GM12865 (cell line): ENCODE data around the gene TRIM45.
"Not testable (repeated sequence)": the region's sequence is repeated elsewhere in the genome, so short reads cannot be mapped to it uniquely, and the experiment has no call there.

Experiments
- DNase-seq: peaks from one replicate; pipeline ENCODE4 v3.0.0; 2010; ENCODE audit warnings: low read depth
- H3K4me3 ChIP-seq: 2 replicates; pipeline ENCODE4 v1.5.1; 2011; ENCODE audit warnings: mild to moderate bottlenecking, low read depth, low read length, control low read depth
- TF ChIP-seq, protein P1 (sequence below): IDR thresholded peaks from 2 replicates; pipeline ENCODE4 v1.5.1; 2011; ENCODE audit warnings: low read length, control low read depth, low read depth, inconsistent platforms; ENCODE audit not compliant: insufficient read depth; ENCODE audit errors: missing control alignments

The TRIM45 gene

GRCh38 chr1:117122330-117123025 is 929 bp upstream of the TRIM45 start:
- TF ChIP-seq, protein P1, sequence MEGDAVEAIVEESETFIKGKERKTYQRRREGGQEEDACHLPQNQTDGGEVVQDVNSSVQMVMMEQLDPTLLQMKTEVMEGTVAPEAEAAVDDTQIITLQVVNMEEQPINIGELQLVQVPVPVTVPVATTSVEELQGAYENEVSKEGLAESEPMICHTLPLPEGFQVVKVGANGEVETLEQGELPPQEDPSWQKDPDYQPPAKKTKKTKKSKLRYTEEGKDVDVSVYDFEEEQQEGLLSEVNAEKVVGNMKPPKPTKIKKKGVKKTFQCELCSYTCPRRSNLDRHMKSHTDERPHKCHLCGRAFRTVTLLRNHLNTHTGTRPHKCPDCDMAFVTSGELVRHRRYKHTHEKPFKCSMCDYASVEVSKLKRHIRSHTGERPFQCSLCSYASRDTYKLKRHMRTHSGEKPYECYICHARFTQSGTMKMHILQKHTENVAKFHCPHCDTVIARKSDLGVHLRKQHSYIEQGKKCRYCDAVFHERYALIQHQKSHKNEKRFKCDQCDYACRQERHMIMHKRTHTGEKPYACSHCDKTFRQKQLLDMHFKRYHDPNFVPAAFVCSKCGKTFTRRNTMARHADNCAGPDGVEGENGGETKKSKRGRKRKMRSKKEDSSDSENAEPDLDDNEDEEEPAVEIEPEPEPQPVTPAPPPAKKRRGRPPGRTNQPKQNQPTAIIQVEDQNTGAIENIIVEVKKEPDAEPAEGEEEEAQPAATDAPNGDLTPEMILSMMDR, result no peak
- H3K4me3 ChIP-seq, result peak overlapping the region; percentile 68
- no peak for DNase-seq

DNA sequence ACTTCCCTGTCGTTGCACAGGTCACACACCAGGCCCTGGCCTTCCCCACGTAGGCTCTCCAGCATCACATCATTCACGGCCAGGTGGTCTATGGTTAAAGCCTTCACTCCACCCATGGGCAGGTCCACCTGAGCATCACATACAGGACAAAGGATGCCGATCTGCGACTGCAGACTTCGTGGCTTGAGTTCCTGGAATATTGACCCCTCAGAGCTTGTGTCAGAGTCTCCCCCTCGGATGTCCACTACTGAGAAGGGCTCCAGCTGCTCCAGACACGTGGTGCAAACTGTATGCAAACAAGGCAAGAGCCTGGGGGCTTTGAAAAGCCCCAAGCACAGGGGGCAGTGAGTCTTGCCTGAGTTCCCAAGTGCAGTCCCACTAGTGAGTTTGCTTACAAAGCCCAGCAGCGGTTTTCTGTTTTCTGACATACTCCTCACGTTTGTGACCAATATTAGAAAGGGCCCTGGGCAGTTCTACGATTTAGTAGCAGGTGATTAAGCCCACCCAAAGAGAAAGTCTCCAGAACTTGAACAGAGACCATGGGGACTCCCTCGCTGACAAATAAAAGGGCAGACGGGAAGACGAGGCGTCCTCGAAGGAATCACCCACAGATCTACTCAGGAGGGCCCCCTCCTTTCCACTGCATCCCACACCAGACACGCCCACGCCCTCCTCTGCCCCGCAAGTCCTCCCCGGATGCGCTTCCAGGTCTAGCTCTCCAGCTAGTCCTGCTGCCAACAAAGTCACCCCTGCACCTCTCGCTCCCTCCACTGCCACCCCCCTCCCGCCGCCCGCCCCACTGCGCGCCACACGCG is 568 bp downstream of the TRIM45 start:
- TF ChIP-seq, protein P1, result no peak
- no peak for DNase-seq
- H3K4me3 ChIP-seq, result peak overlapping the region; percentile 68

DNA sequence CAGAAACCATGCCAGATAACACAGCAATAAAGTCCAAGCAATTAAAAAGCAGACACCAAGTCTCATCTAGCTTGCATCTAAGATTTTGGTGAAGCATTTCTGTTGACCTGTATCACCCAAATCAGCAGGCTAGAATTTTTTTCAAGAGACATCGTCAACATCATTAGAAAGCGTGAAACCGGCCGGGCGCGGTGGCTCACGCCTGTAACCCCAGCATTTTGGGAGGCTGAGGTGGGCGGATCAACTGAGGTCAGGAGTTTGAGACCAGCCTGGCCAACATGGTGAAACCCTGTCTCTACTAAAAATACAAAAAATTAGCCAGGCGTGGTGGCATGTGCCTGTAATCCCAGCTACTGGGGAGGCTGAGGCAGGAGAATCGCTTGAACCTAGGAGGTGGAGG is 2.4 kb downstream of the TRIM45 start:
- not testable (repeated sequence) for H3K4me3 ChIP-seq, DNase-seq

- TF ChIP-seq, protein P1, result no peak
- no peak for DNase-seq
- H3K4me3 ChIP-seq, result no peak overlapping the region
Measured at GRCh38 chr1:117118137-117118536, 3.4 kb downstream of the TRIM45 start.

DNA sequence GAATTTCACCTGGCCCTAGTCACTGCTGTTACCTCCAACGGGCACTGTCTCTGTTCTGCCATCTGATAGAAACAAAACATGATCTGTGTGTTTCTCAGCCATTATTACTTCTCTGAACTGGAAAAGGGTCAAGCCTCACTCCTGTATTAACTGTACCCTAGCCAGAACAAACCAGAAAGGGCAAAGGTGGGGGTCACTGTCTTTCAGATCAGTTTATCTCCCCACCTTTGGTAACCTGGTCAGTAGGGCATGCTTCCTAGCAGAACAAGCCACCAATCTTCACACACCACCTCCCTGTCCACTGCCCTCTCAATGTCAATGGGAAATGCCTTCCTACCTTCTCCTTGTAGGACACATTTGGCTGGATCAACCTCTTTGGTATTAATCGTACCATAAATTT is 3.9 kb downstream of the TRIM45 start:
- H3K4me3 ChIP-seq, result no peak overlapping the region
- TF ChIP-seq, protein P1, result no peak
- no peak for DNase-seq

DNA sequence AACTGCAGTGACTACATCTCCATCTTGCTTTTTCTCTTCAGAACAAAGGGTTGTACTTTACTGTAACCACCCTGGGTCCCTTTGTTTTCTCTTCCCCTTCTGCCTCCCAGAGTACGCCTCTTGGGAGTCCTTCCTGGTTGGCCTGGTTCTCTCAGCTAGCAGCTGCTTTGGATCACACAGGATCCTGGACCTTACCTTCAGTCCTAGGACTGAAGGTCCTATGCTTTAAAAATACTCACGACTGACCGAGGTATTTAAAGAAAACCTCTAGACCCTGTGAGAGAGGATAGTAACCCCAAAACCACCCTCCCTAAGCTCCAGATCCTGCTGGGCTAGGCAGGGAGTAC is 4.8 kb downstream of the TRIM45 start:
- H3K4me3 ChIP-seq, result no peak overlapping the region
- DNase-seq, result no peak
- TF ChIP-seq, protein P1, result no peak

GRCh38 chr1:117116090-117116783 is 5.3 kb downstream of the TRIM45 start:
- DNase-seq, result no peak
- TF ChIP-seq, protein P1, result no peak

More at GRCh38 chr1:117116090-117116783, 5.3 kb downstream of the TRIM45 start:
- H3K4me3 ChIP-seq, result no peak overlapping the region
